Liver (tissue), 9 donors: ENCODE results near the gene PNN. TPM values are rescaled to one million over a fixed set of nuclear protein-coding genes. Genes with fewer than 3 reads are reported as not detected.

Experiments
- DNase-seq: peaks from one replicate; pipeline ENCODE4 v3.0.0-alpha.2; 2017; ENCODE audit warnings: low spot score
- H3K27ac ChIP-seq, 2 donors: one replicate each; pipeline ENCODE4 v1.7.0; 2013; ENCODE audit warnings: inconsistent platforms in 2 of 2, low read length in 2 of 2, control low read depth in 1 of 2, low read depth in 1 of 2, mild to moderate bottlenecking in 1 of 2
- H3K27me3 ChIP-seq, 4 donors: one replicate each; pipeline versions ENCODE4 v1.6.1 to v1.7.0; 2013; ENCODE audit warnings: low read length in 3 of 4, inconsistent platforms in 1 of 4, mild to moderate bottlenecking in 1 of 4, moderate library complexity in 1 of 4; ENCODE audit not compliant: control insufficient read depth in 4 of 4, insufficient read depth in 4 of 4
- H3K36me3 ChIP-seq, 4 donors: one replicate each; pipeline versions ENCODE4 v1.6.1 to v1.7.0; 2013; ENCODE audit warnings: low read length in 3 of 4, mild to moderate bottlenecking in 3 of 4, low read depth in 1 of 4, moderate library complexity in 1 of 4; ENCODE audit not compliant: control insufficient read depth in 4 of 4, insufficient read depth in 3 of 4
- H3K4me1 ChIP-seq, 4 donors: one replicate each; pipeline versions ENCODE4 v1.6.1 to v1.7.0; 2013; ENCODE audit warnings: low read length in 3 of 4, mild to moderate bottlenecking in 3 of 4, moderate library complexity in 1 of 4; ENCODE audit not compliant: control insufficient read depth in 4 of 4, insufficient read depth in 4 of 4
- H3K4me3 ChIP-seq, 3 donors: one replicate each; pipeline versions ENCODE4 v1.6.1 to v1.7.0; 2013; ENCODE audit warnings: low read length in 3 of 3, control low read depth in 1 of 3, low read depth in 1 of 3, mild to moderate bottlenecking in 1 of 3
- H3K9ac ChIP-seq, 2 donors: one replicate each; pipeline ENCODE4 v1.7.0; 2013; ENCODE audit warnings: low read length in 2 of 2, mild to moderate bottlenecking in 2 of 2, moderate library complexity in 2 of 2, control low read depth in 1 of 2, low read depth in 1 of 2
- H3K9me3 ChIP-seq, 4 donors: one replicate each; pipeline versions ENCODE4 v1.6.1 to v1.7.0; 2013; ENCODE audit warnings: low read length in 3 of 4; ENCODE audit not compliant: control insufficient read depth in 4 of 4
- ATF3 ChIP-seq: IDR thresholded peaks from 2 replicates; pipeline ENCODE4 v1.6.1; 2016; ENCODE audit warnings: antibody characterized with exemption
- FOXA1 ChIP-seq: IDR thresholded peaks from 2 replicates; pipeline ENCODE4 v1.6.1; 2016; ENCODE audit warnings: antibody characterized with exemption
- FOXA2 ChIP-seq: IDR thresholded peaks from 2 replicates; pipeline ENCODE4 v1.6.1; 2016; ENCODE audit warnings: antibody characterized with exemption
- GABPA ChIP-seq, 2 donors: IDR thresholded peaks in 1 of 2; conservative IDR thresholded peaks in 1 of 2; 2 replicates each; pipeline ENCODE4 v1.6.1; 2016; ENCODE audit warnings: antibody characterized with exemption in 2 of 2, mild to moderate bottlenecking in 1 of 2, moderate library complexity in 1 of 2
- HNF4A ChIP-seq, 2 donors: conservative IDR thresholded peaks; 2 replicates each; pipeline ENCODE4 v1.6.1; 2016; ENCODE audit warnings: antibody characterized with exemption in 2 of 2, mild to moderate bottlenecking in 2 of 2
- HNF4G ChIP-seq: IDR thresholded peaks from 2 replicates; pipeline ENCODE4 v1.6.1; 2016; ENCODE audit warnings: antibody characterized with exemption
- JUND ChIP-seq, 2 donors: IDR thresholded peaks; 2 replicates each; pipeline ENCODE4 v1.6.1; 2016; ENCODE audit warnings: antibody characterized with exemption in 2 of 2
- MAX ChIP-seq: IDR thresholded peaks from 2 replicates; pipeline ENCODE4 v1.6.1; 2016; ENCODE audit warnings: antibody characterized with exemption
- NR2F2 ChIP-seq: IDR thresholded peaks from 2 replicates; pipeline ENCODE4 v1.6.1; 2016; ENCODE audit warnings: antibody characterized with exemption
- RAD21 ChIP-seq, 2 donors: IDR thresholded peaks; 2 replicates each; pipeline ENCODE4 v1.6.1; 2016; ENCODE audit warnings: antibody characterized with exemption in 2 of 2, mild to moderate bottlenecking in 2 of 2
- REST ChIP-seq: IDR thresholded peaks from 2 replicates; pipeline ENCODE4 v1.6.1; 2016; ENCODE audit warnings: antibody characterized with exemption, mild to moderate bottlenecking
- RXRA ChIP-seq, 2 donors: IDR thresholded peaks; 2 replicates each; pipeline ENCODE4 v1.6.1; 2017 to 2018; ENCODE audit warnings: antibody characterized with exemption in 2 of 2, mild to moderate bottlenecking in 1 of 2
- TAF1 ChIP-seq: conservative IDR thresholded peaks from 2 replicates; pipeline ENCODE4 v1.6.1; 2016; ENCODE audit warnings: antibody characterized with exemption, mild to moderate bottlenecking
- YY1 ChIP-seq: IDR thresholded peaks from 2 replicates; pipeline ENCODE4 v1.6.1; 2016; ENCODE audit warnings: antibody characterized with exemption, mild to moderate bottlenecking
- WGBS: extraction: QIAGEN DNeasy Blood & Tissue Kit; methylation state at CpG from one replicate; pipeline ENCODE4 v1.1.7; 2013; 5-methylcytosine and 5-hydroxymethylcytosine counted together
- polyA plus RNA-seq, 2 donors: library from polyadenylated mRNA; stranded (reverse) in 1 of 2; unstranded in 1 of 2; fragments of 200-250 nt in 1 of 2; fragments of >200 nt in 1 of 2; fragmentation: Nextera tagmentation in 1 of 2; extraction: Ambion mirVana in 1 of 2; gene quantifications; one replicate each; pipeline versions ENCODE4 v1.2.1 to v1.2.3, GENCODE V29; 2013 to 2015
- total RNA-seq, 2 donors: library from RNA; depleted of rRNA; stranded (reverse); fragments of >200 nt; gene quantifications; one replicate each; pipeline ENCODE4 v1.2.3, GENCODE V29; 2014
- donor health status: healthy.
- donor health status: healthy.
- donor health status: healthy.
- donor health status: healthy.
- donor health status: healthy.

PNN gene
- total and polyA plus RNA-seq, 4 donors, result 11.3 to 56.7 (median 23.8) TPM

- Histone ChIP-seq H3K4me1 (peaks cover 5 to 20% (median 9%) of the 10 kb centered on the region in 4 donors), H3K9ac (no peak overlapping the region), H3K4me3 (no peak overlapping the region), H3K36me3 (peaks cover 0 to 21% (median 15%) of the 10 kb centered on the region in 4 donors), H3K27me3 (no peaks in the 10 kb centered on the region), H3K9me3 (no peaks in the 10 kb centered on the region), H3K27ac (no peak overlapping the region)
- TF ChIP-seq RXRA (IDR thresholded peaks at IDR 0.05) (no peak), HNF4G (no peak), JUND (IDR thresholded peaks at IDR 0.05) (no peak), REST (no peak), HNF4A (conservative IDR thresholded peaks at IDR 0.05) (no peak), RAD21 (IDR thresholded peaks at IDR 0.05) (no peak), NR2F2 (no peak), MAX (no peak), YY1 (no peak), TAF1 (no peak), ATF3 (no peak), FOXA2 (no peak)
- no peak for DNase-seq
- WGBS, result 94% methylated on average over 6 of the region's 6 CpGs
Observed at GRCh38 chr14:39157491-39157890, 17.6 kb upstream of the PNN start.

- no peaks in the 10 kb centered on the region for H3K9me3 ChIP-seq
- H3K27me3 ChIP-seq, result no peaks in the 10 kb centered on the region
- H3K36me3 ChIP-seq, result peaks cover 0 to 22% (median 16%) of the 10 kb centered on the region in 4 donors
- peaks cover 5 to 20% (median 9%) of the 10 kb centered on the region in 4 donors for H3K4me1 ChIP-seq
- no peak for TF ChIP-seq REST
- no peak for TF ChIP-seq FOXA1
- TF ChIP-seq JUND (IDR thresholded peaks at IDR 0.05), result no peak
- peak; percentile 5 to 25 for TF ChIP-seq HNF4A (conservative IDR thresholded peaks at IDR 0.05)
- no peak for TF ChIP-seq GABPA (IDR thresholded peaks at IDR 0.05 in 1 of 2, conservative IDR thresholded peaks at IDR 0.05 in 1 of 2)
- no peak for TF ChIP-seq FOXA2
- no peak for TF ChIP-seq ATF3
- TF ChIP-seq HNF4G, result no peak
- peak in 1 of 2 donors; percentile 27 for TF ChIP-seq RXRA (IDR thresholded peaks at IDR 0.05)
- H3K4me3 ChIP-seq, result no peak overlapping the region
- no peak overlapping the region for H3K27ac ChIP-seq
- DNase-seq, result no peak
- no peak overlapping the region for H3K9ac ChIP-seq
- WGBS, result 40% methylated on average over 6 of the region's 6 CpGs
Observed at GRCh38 chr14:39158222-39158858, 16.7 kb upstream of the PNN start.
